Measurements from ENCODE around the gene VPS35L.
"Not testable (repeated sequence)": the region's sequence is repeated elsewhere in the genome, so short reads cannot be mapped to it uniquely, and the experiment has no call there.

Gene VPS35L

DNA sequence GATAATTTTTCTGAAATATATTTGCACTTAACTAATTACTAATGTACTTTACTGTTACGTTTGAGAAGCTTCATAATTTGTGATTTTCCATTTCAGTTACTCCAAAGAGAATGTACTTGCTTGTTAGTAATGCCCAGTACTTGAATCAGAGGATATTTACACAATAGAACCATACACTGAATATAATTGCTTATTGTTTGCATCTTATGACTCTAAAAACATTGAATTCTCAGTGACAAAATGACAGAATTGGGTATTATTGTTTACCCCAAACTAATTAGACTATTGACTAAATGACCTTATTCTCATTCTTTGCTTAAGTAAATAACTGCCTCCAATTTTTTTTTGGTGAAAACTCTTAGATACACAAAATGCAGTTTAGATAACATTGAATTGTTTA, 22.9 kb upstream of the VPS35L start:
- DNase-seq = no peak

DNA sequence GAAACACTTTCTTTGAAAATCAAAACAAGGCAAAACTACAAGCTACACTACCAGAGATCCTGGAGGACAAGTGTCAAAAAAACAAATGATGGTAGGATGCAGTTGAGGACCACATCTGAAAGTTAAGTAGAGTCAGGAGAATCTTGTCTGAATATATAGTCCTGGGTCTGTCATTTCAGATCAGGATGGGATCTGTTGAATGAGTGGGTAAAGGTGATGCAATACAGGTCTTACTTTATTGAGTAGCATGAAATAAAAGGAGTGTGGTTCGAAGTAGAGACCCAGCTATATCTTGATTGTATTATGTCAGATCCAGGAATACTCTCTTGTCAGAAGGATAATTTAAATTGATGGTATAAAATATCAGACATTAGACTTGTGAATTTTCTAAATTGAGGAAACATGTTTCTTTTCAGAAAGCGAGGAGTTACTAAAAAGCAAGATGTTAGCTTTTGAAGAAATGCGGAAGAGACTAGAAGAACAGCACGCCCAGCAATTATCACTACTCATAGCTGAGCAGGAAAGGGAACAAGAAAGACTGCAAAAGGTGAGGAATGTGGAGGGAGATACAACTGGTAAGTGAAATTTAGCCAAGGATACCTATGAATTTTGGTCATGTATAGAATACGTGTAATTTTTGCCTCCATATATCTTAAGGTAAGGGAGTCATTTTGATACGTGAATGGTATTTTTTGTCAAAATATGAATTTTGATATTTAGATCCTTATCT, 15.1 kb upstream of the VPS35L start:
- no peak for DNase-seq

DNA sequence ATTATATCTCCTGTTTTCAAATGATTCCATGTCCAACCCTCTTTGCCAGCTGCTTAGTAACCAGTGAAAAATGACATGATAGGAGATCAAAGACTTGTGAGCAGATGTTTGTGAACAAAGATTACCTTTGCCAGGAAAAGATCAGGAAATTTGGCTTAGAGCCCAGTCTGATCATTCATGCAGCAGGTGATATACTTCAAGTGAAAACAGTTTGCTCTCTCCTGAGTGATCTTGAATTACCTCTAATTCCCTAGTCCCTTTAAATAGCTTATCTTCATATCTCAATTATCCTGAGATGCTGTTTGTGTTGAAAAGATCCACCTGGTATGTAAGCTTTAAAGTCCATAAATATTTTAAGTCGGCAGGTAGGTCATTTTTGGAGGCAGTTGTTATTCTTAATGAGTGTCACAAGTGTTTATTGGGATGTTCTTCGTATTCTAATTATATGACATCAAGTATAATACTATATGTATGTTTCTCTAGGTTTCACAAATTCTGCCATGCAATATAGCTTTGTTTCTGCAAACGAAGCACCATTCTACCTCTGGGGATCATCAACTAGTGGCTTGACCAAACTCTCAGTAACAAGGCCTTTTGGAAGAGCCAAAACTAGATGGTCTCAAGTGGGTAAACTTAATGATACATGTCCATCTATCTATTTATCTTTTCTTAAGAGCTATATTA, 13.2 kb upstream of the VPS35L start:
- DNase-seq = no peak

DNA sequence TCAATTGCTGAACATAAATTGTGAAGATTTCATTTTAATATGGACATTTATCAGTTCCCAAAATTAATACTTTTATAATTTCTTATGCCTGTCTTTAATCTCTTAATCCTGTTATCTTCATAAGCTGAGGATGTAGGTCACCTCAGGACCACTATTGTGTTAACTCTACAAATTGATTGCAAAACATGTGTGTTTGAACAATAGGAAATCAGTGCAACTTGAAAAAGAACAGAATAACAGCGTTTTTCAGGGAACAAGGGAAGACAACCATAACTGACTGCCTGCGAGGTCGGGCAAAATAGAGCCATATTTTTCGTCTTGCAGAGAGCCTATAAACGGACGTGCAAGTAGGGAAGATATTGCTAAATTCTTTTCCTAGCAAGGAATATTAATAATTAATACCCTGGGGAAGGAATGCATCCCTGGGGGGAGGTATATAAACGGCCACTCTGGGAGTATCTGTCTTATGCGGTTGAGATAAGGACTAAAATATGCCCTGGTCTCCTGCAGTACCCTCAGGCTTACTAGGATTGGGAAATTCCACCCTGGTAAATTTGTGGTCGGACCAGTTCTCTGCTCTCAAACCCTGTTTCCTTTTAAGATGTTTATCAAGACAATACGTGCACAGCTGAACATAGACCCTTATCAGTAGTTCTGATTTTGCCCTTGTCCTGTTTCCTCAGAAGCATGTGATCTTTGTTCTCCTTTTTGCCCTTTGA, 12.1 kb upstream of the VPS35L start:
- not testable (repeated sequence) for DNase-seq

DNA sequence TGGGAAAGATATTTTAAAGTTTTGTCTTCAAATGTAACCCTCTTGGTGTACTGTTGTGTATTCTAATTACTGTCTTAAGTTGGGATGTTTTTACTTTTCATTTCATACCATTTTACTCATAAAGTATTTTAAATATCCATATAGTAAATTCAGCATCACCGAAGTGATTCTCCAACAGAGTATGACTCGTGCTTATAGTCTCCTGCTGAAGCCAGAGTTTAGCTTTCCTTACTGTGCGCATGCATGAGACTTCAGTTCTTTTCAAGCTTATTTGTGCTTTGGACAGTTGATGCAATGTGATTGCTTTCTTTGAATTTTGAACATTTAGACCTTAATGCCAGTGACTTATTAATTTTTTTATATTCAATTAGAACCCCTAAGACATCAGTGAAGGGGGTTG, 7.4 kb upstream of the VPS35L start:
- no peak for DNase-seq

DNA sequence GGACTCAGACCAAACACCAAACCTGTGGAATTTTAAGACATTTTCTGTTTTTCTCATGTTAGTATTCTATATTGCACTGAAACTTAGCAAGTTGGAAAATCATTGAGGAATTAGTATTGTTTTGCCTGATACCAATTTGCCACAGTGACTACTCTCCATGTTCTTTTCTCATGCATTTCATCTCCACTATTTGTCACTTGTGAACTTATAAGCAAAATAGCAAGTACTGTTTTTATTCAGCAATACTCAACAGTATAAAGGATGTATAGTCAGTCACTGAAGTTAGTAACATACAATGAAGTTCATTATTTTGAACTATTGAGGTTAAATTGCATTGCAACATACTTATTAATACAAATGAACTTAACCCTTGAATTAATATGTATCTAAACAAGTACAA, 5.8 kb upstream of the VPS35L start:
- no peak for DNase-seq

DNA sequence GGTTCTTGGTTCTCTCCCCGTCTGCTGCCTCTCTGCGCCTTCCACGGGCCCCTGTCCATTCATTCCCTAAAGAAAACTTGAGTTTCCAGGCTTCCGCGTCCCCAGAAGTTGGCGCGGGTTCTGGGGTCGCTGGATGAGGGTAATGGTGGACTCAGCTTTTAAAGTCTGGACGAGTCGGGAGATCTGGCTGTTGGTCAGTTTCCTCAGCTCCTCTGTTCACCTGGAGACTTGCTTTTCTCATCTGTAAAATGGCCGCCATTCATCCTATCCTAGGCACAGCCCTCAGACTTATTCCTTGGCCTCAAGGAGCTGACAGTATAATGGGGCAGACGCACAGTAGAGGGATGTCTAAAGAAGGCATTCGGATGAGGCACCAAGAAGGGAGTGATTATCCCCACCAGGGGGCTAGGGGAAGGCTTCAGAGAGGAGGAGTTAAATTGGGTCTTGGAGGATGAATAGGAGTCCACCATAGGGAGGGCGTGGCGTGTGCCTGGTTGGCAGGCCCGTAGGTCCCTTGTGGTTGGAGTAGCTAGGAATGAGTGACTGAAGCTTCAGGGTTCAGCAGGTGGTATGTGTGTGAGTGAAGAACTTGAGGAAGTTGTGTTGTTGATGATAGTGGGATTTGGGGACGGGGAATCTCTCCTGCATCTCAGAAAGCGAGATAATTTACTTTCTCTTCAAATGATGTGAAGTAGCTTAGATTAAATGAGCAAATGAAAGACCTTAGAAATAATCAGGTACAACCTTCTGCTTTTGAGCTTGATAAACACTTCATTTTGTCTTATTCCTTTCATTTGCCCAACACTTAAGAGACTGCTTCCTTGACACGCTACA, 652 bp downstream of the VPS35L start:
- DNase-seq = peak; percentile 26

DNA sequence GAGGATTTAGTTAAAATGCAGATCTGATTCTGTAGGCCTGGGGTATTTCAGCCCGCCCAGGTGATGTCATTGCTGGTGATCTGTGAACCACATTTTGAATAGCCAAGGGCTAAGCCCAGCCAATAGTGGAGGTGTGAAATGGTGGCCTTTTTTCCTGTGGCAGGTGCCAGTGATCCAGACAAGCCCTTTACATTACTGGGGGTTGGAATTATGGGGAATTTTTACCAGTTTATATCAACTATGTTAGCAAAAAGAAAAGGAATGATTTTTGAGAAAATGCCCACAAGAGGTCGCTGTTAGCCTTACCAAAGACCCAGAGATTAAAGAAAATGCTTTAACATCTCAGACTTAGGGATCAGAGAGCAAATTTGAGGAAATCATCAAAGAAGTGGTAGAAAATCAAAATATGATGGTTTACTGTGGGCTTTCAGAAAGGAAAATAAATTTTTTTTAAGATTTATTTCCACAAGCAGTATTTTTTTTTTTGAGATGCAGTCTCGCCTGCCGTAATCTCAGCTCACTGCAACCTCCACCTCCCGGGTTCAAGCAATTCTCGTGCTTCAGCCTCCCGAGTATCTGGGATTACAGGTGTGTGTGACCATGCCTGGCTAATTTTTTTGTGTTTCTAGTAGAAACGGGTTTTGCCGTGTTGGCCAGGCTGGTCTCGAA, 3.9 kb downstream of the VPS35L start:
- DNase-seq = peak; percentile 63

DNA sequence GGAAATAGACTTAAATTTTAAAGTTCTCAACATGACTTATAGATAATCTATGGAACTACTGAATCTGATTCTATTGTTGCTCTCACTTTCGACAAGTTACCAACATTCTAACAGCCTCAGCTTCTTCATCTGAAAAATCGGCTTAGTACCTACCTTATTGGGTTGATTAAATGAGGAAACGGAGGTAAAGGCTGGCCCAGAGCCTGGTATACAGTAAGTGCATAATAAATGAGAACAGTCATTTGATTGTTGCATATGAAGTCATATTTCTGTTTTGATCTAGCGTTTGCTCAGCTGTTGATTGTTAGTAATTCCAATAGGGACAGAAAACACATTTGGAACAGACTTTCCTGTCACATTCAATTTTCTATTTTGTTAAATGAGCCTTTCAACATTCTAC, 4.6 kb downstream of the VPS35L start:
- no peak for DNase-seq

DNA sequence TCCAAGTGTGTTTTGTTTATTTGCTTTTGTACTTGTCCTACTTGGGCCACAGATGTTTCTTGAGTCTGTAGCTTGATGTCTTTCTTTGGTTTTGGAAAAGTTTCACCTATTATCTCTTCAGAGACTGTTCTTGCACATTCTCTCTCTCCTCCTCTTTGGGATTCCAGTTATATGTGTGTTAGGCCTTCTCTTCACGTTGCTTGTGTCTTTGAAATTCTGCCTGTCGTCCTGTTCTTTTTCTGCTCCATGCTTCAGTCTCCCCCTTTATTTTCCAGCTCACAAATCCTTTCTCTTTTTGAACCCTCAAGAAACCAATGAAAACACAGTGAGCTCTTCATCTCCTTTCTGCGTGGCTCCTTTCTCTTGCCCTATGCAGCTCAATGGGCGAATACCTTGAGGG, 7.9 kb downstream of the VPS35L start:
- no peak for DNase-seq

DNA sequence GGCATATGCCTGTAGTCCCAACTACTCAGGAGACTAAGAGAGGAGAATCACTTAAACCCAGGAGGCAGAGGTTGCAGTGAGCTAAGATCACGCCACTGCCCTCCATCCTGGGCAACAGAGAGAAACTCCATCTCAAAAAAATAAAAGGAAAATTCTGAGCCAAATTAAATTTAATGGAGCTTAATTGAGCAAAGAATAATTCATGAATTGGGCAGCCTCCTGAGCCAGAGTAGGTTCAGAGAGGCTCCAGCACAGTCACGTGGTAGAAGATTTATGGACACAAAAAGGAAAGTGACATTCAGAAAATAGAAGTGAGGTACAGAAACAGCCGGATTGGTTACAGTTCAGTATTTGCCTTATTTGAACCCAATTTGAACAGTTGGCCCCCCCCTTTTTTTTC, 10.9 kb downstream of the VPS35L start:
- no peak for DNase-seq

DNA sequence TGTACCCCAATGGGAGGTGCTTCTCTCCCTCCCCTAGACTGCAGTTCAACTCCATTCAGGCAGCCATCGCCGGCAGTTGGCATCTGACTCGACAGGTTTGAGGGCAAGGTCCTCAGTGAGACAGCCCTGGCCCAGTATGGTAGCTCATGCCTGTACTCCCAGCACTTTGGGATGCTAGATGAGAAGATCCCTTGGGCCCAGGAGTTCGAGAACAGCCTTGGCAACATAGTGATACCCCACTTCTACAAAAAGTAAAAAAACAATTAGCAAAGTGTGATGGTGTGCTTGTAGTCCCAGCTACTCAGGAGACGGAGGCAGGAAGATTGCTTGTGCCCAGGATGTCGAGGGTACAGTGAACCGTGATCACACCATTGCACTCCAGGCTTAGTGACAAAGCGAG, 12.1 kb downstream of the VPS35L start:
- DNase-seq = no peak

DNA sequence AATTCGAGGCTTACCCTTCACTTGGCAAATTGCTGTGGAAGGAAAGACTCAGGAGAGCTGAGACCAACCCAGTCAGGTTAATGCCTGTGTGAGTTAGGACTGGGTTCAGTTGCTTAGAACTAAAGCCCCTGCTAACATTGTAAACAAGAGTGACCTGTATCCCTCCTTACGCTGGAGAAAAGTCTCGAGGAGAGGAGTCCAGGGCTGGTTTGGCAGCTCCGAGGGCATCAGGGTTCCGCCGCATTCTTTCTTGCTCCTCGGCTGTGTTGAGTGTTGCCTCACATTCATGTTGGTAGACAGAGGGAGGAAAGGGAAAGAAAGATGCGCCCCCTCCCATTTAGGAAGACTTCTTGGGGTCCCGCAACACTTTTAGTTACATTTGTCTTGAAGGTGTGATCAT, 18.5 kb downstream of the VPS35L start:
- DNase-seq = no peak

DNA sequence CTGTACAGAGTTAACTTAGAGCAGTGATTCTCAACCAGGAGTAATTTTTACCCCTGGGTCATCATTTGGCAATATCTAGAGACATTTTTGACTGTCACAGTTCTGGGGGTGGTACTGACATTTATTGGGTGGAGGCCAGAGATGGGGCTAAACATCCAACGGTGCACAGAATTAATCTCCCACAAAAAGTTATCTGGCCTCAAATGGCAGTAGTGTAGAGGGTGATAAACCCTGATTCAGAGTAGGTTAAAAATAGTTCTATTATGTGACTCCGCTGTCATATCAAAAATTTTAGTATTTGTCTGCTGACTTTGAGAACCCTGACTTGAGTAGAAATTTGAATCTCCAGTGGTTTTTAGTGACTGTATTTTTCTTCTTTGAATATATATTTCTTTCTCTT, 19.1 kb downstream of the VPS35L start:
- DNase-seq = no peak

DNA sequence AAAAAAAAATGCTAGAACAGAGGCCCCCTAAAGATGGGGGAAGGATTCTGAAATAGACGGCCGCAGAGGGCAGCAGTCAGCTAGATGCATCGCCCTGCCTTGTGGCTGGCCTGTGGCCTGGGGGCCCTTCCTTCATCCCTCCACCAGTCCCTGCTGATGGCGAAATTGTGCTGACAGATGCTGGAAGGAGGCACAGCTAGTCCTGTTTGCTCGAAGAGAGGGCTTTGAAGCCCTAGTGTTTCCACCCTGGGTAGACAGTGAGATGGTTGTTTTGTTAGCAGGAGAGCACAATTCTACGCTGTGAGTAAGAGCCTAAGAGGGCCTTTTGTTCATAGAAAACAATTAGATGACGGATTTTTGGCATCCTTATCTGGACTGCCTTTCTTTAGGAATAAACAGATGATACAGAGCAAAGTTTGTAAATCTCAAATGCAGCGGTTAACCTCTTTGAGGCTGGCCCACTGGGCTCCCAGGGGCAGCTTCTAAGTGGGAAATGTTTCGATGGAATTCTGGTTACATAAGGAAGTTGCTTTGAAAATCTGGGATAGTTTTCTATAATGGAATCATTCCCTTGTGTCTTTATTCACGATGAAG, 23.0 kb downstream of the VPS35L start:
- DNase-seq = no peak

DNA sequence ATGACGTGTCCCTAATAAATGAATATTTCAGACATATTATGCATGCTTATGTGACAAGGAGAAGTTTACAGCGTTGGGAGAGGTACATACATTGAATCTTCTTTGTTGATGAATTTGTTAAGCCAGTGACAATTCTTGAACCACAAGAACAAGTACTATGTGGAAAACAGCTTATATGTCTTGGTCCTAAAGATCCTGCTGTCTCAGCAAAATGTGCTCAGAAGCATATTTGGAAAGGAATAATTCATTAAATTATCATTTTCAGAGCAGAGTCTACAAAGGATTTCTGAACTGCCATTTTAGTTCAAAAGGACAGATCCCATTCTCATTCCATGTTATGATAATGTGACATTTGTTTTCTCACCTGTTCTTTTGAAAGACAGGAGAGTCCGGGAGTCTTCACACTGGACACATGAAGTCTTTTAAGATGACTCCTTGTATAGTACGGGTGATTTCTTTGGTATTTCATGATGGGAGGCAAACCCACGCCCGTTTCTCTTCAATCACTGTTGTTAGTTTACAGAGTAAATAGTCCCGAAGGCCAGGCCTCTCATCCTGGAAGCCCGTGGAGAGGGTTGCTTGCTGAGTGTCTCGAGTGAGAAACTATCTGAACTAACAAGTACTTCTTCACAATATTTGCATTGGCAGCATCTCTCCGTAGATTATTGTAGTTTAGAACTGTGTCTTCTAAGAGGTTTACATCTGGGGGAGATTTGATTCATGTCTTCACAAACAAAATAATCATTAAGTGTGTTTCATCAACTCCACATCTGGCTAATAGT, 26.7 kb downstream of the VPS35L start:
- no peak for DNase-seq

DNA sequence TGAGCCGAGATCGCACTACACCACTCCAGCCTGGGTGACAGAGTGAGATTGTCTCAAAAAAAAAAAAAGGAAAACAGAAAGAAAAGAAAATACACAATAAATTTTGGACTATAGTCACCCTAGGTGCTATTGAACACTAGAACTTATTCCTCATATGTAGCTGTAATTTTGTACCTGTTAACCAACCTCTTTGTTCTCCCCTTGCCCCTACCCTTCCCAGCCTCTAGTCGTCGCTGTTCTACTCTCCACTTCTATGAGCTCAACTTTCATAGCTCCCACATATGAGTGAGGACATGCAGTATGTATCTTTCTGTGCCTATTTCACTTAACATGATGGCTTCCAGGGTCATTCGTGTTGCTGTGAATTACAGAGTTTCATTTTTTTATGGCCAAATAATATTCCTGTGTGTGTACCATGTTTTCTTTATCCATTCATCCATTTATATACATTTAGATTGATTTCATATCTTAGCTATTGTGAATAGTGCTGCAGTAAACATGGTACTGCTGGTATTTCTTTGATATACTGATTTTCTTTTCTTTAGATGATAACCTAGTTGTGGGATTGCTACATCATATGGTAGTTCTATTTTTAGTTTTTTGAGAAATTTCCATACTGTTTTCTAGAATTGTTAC, 28.3 kb downstream of the VPS35L start:
- DNase-seq = peak; percentile 71

DNA sequence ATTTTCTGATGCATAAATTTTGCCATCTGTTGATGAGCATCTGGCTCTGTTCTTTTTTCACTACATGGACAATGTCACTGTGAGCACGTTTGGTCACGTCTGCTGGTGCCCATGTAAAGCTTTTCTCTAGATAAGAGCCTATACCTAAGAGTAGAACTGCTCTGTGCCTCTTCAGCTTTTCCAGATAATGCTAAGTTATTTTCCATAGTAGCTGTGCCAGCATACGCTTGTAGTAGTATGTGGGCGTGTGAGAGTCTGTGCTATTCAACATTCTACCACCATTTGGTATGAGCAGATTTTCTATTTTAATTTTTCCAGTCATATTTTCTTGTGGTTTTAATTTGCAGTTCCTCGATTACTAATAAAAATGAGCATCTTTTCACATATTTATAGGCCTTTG, 33.2 kb downstream of the VPS35L start:
- no peak for DNase-seq

DNA sequence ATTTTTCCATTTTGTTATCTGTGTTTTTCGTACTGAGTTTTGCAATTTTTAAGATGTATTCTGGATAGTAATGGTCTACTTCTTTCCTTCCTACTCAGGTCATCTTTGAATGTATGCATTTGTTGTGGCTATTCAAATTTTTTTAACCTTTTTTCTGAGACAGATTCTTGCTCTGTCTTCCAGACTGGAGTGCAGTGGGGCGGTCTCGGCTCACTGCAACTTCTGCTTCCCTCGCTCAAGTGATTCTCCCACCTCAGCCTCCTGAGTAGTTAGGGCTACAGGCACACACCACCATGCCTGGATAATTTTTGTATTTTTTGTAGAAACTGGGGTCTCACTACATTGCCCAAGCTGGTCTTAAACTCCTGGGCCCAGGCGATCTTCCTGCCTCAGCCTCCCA, 33.6 kb downstream of the VPS35L start:
- no peak for DNase-seq

DNA sequence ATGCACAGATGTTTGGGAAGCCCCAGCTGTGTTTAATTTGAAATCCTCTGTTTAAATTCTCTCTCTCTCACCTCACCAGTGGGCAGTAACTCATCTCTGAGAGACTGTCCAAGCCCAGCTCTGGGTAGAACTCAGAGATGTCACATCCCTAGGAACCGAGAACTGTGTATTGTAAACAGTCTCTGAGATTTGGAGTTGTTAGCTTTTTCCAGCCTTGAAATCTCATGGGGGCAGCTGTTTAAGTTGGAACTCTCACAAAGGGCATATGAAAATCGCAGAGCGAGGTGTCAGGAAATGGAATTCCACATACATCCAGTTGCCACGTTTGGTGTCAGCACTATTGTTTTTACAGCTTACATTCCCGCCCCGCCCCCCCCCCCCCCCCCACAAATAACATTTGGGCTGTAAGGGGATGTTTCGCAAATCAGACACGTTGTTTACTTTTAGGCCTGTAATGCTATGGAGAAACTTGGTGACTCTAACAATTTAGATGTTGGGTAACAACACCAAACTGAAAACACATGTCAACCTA, 34.3 kb downstream of the VPS35L start:
- no peak for DNase-seq
